ENCODE measurements around the gene QSOX2. TPM values are rescaled to one million over a fixed set of nuclear protein-coding genes. Genes with fewer than 3 reads are reported as not detected.

Gene QSOX2
- total RNA-seq, 1 donor from 2014 or later, result 7.8 TPM

DNA sequence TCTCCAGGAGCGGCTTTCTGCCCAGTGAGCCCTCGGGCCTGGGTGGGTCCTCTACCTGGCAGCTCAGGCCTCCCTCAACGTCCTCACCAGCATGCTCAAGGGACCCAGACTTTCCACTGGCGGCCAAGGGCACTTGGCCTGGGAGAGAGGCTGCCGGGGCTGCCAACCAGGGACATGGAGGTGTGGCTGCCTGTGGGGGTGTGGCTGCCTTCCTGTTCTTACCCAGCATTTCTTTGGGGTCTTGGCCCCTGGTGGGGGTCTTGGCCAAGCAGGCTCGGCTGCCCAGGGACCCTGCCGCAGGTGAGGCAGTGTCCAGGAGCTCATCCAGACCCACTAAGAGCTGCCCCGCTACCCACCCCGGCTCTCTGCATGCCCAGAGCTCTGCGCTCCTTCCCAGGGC, 7.2 kb upstream of the QSOX2 start:
- DNase-seq, result no peak

DNA sequence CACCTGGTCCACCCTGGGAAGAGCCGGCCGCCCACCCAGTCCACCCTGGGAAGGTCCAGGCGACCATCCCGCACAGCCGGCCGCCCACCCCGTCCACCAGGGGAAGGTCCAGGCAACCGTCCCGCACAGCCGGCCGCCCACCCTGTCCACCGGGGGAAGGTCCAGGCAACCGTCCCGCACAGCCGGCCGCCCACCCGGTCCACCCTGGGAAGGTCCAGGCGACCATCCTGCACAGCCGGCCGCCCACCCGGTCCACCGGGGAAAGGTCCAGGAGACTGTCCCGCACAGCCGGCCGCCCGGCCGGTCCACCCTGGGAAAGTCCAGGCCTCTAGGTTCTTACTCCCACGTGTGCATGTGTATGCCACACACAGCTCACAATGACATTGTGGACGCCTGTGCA, 6.7 kb upstream of the QSOX2 start:
- DNase-seq, result no peak

- DNase-seq, result no peak
Observed at GRCh38 chr9:136251264-136252115, 5.9 kb upstream of the QSOX2 start.

GRCh38 chr9:136250676-136251075, 5.1 kb upstream of the QSOX2 start:
- no peak for DNase-seq

DNA sequence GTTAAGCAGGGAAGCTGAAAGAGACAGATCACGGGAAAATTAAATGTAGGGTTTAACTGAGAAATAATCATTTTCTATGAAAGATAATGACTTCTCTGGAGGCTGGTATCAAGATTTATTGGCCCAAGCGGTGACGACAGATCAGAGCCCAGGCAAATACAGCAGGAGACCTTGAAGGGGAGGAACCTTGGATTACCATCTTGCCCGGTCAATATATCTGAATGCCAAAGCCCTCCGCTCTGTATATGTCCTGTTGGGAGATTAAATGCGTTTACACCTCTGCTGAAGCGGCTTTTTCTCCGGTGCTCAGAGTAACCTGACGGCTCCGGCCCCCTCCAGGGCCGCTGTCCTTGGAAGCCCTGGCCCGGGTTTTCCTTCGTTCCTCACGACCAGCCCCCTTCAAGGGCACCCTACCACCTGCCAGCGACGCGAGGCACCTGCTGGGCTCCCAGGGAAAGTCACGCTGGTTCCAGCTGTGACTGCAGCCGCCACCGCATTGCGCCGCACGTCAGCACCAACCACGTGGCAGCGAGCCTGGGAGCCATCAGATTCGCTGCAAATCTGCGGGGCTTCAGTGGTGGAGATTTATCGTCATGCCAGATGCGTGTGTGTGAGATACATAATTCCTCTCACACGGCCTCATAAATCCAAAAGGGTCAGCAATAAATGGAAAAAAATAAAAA, 4.4 kb upstream of the QSOX2 start:
- DNase-seq, result peak; percentile 35

- DNase-seq, result no peak
Observed at GRCh38 chr9:136248951-136249876, 3.6 kb upstream of the QSOX2 start.

DNA sequence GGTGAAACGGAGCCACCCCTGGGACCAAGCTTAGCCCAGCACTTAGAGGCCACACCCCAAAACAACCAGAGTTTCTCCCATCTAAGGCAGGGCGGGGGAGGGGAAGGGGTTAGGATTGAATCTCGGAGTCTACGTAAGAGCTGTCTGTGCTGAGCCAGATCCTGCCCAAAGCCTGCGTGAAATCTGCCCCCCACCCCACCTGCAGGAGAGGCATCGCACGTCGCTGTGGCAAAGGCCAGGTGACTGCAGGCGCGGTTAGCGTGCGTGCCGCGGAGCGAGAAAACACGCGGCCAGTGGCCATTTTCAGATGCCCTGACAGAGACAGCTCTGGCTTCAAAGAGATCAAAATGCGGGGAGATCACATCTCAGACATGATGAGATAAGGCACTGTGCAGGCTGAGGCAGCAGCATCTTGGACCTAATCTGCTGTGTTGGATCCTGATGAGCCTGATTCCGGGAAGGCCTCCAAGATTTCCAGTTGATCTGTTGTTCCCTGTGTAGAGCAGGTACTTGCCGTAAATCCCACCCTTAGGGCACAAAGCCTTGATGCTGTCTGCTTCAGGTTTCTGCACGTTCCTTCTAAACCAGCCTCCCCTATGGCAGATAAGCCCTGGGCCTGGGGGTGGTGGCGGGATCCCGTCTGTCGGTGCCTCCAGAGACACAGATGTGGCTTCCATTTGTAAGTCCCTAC, 2.5 kb upstream of the QSOX2 start:
- DNase-seq, result no peak

- no peak for DNase-seq
Observed at GRCh38 chr9:136247551-136247916, 1.9 kb upstream of the QSOX2 start.

DNA sequence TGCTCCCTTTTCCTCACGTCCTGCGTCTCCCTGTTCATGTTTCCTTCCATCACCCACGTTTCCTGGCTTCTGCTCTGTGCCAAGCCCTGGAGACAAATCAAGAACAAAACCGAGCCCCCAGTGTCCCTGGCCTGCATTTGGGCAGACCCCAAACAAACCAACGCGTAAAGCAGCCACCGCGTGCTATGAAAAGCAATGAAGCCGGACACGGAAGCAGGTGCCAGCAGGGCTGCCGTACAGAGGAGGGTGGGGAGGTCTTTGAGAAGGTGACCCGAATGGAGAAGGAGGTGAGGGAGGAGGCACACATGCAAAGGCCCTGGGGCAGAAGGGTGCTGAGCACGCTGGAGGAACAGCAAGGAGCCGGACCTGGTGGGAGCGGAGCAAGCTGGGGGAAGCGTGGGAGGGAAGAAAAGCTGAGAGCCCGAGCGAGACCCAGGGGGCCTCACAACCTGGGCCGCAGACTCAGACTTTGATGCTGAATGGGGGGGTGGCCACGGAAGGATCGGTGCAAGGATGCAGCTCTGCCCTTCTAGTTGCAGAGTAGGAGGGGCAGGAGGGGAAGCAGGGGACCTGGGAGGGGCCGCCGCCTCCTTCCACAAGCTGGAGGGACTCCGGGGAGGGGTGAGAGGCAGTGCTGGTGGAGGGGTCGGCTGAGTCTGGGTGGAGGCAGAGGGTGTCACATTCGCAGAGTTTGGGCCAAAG, 1.4 kb upstream of the QSOX2 start:
- no peak for DNase-seq

- no peak for DNase-seq
Observed at GRCh38 chr9:136244969-136245218, 718 bp downstream of the QSOX2 start.

DNA sequence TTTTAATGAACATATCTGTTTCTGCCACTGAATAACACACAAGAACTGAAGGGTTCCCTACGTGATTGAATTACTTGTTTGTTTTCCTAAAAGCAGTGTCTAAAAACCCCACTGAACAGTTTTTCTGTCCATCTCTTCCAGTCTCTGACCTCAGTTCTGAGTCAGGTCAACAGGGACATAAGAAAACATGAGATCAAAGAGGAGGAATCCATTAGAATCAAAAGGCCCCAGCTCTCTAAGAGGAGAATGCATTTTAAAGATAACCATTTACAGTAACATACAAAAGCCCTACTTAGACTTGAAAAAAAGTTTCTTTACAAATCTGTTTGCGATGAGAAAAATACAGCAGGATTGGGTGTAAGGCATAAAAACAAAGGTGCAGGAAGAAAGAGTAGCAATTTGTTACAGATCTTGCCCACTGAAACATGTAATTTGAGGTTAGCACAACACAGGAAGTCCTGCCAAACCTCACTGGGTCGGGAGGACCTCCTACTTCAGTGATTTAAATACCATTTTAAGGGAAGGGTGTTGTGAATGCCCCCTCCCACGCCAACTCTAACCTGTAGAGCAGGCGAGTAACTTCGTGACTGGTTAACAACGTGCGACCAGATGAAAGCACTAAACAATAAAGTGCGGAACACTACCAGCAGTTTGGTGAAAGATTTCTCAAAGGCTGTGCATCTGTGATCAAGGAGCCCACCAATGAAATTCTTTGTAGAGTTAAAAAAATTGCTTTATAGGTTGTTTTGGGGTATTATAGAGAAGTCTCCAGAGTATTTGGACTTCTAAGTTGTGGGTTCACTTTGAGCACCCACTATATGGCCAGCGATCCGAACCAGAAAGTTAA, 1.3 kb downstream of the QSOX2 start:
- DNase-seq, result no peak

GRCh38 chr9:136243631-136244030, 2.0 kb downstream of the QSOX2 start:
- DNase-seq, result no peak

GRCh38 chr9:136242918-136243525, 2.6 kb downstream of the QSOX2 start:
- DNase-seq, result no peak

DNA sequence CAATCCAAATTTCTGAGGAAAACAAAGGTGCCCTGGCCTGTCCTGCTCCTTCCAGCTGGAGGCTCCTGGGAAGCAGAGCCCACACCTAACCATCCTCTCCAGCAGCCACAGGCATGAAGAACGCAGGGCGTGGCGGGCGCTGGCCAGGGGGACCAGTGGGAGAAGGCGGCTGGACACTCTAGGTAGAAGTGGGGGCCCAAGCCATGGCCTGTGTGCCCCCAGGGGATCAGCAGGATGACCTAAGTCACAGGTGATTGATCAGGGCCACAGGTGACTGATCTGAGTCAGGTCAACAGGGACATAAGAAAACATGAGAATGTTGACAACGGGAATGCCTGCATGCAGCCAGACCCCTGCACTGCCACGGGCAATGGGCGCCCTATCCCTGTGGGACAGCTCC, 3.4 kb downstream of the QSOX2 start:
- DNase-seq, result no peak

DNA sequence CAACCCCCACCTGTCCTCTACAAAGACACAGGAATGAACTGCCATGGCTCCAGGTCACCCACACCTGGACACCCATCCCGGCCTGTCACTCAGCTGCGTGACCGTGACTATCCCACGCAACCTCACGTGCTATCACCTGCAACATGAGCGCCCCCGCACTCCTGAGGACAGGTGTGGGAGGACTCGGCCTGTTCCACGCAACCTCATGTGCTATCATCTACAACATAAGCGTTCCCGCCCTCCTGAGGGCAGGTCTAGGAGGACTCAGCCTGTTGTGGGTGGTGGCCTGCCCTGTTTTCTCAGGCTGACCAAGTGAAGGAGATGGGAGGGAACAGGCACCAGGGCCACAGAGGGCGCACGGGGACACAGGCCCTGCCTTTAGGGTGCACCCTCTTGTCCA, 4.1 kb downstream of the QSOX2 start:
- no peak for DNase-seq

DNA sequence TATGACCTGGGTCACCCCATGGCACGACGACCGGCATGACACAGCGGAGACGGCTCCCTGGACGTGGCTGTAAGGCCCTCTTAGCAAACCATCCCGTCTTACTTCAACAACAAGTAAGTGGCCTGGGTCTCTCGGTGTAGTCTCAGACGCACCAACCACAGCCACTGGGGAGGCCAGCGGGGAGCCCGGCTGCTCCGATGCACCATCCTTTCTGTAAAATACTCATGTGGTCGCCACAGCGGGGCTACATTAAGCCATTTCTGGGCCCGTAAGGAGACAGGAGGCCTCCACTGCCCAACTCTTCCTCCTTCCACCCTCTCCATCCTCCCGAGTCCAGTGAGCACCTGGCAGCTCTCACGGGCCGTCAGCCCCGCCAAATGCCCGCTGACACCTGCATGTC, 4.7 kb downstream of the QSOX2 start:
- DNase-seq, result no peak

- no peak for DNase-seq
Observed at GRCh38 chr9:136239983-136240330, 5.7 kb downstream of the QSOX2 start.

DNA sequence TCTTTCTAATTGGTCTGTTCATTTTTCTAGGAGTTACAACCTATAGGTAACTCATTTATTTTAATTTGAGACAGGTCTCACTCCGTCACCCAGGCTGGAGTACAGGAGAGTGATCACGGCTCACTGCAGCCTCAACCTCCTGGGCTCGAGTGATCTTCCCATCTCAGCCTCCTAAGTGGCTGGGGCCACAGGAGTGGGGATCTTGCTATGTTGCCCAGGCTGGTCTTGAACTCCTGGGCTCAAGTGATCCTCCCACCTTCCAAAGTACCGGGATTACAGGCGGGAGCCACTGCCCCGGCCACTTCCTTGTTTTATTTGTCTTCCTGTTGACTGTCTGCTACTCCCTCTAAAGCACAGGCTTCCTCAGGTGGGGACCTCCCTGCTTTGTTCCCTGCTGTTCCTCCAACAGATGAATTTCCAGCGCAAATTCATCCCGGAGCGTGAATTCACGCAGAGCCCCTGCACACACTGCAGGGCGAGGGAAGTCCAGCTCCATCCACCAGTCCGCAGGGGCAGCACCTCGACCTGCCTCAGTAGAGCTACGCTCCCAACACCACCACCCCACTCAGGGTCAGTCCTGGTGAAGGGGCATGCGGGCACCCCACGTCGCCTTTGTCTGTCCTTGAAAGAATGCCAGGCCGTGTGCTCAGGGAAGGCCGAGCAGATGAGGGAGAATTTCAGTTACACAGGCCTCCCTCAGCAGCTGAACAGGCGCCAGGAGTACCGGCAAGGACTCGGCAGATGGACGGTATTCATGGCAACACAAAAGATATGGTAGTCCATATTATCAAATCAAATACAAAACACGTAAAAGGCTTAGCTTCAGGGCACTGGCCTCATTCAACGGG, 6.3 kb downstream of the QSOX2 start:
- DNase-seq, result no peak

- no peak for DNase-seq
Observed at GRCh38 chr9:136238342-136238732, 7.3 kb downstream of the QSOX2 start.
